PC-9 (cell line): ENCODE results near the gene PPP1R9A. TPM values are rescaled to one million over a fixed set of nuclear protein-coding genes. Genes with fewer than 3 reads are reported as not detected.

Experiments used
- BruUV-seq: library from RNA; stranded (reverse); fragments of 400-500 nt; replicated peaks from 2 replicates; lab custom pipeline; 2021; lab: Mats Ljungman, UMichigan
- CTCF ChIA-PET: fragments of 300-600 bp; sonication (Branson Sonifier 250); formaldehyde crosslinking; loops from one replicate; lab custom pipeline; 2022; ENCODE audit warnings: antibody characterized with exemption; lab: Charles Lee
- POLR2A ChIA-PET: fragments of 300-600 bp; sonication (Branson Sonifier 250); formaldehyde crosslinking; loops from one replicate; lab custom pipeline; 2022; ENCODE audit warnings: antibody characterized with exemption; ENCODE audit not compliant: unreplicated experiment; lab: Charles Lee
- DNase-seq, 2 experiments: peaks; one replicate each; pipeline versions ENCODE4 v3.0.0 to v3.0.0-alpha.2; 2015 to 2022; ENCODE audit warnings: mixed read lengths in 1 of 2
- H2AFZ ChIP-seq: fragments of 200-600 bp; sonication (generic); 2 replicates; pipeline ENCODE4 v1.8.1; 2017; ENCODE audit warnings: antibody characterized with exemption
- H3F3A ChIP-seq: fragments of 200-600 bp; sonication (generic); 2 replicates; pipeline ENCODE4 v1.8.1; 2017; ENCODE audit warnings: antibody characterized with exemption, mild to moderate bottlenecking, low read depth; ENCODE audit not compliant: insufficient read depth
- H3K27ac ChIP-seq: fragments of 200-600 bp; sonication (generic); 2 replicates; pipeline ENCODE4 v1.6.1; 2016; ENCODE audit warnings: mixed run types
- H3K27me3 ChIP-seq: fragments of 200-600 bp; sonication (generic); 2 replicates; pipeline ENCODE4 v1.6.1; 2016; ENCODE audit warnings: low read depth, mixed run types; ENCODE audit not compliant: insufficient read depth
- H3K36me3 ChIP-seq: fragments of 200-600 bp; sonication (generic); 2 replicates; pipeline ENCODE4 v1.6.1; 2016; ENCODE audit warnings: low read depth, mixed run types
- H3K4me1 ChIP-seq: fragments of 200-600 bp; sonication (generic); replicated peaks from 2 replicates; pipeline ENCODE4 v1.6.1; 2016; ENCODE audit warnings: mixed run types; ENCODE audit not compliant: insufficient read depth
- H3K4me2 ChIP-seq: fragments of 200-600 bp; sonication (generic); 2 replicates; pipeline ENCODE4 v1.6.1; 2017; ENCODE audit warnings: mixed run types
- H3K4me3 ChIP-seq: fragments of 200-600 bp; sonication (generic); 2 replicates; pipeline ENCODE4 v1.6.1; 2016; ENCODE audit warnings: mixed run types
- H3K79me2 ChIP-seq: fragments of 200-600 bp; sonication (generic); 2 replicates; pipeline ENCODE4 v1.6.1; 2017; ENCODE audit warnings: low read depth, mixed run types
- H3K9me2 ChIP-seq: fragments of 200-600 bp; sonication (generic); 2 replicates; pipeline ENCODE4 v1.8.1; 2017; ENCODE audit warnings: mild to moderate bottlenecking; ENCODE audit not compliant: insufficient read depth
- H3K9me3 ChIP-seq: fragments of 200-600 bp; sonication (generic); 2 replicates; pipeline ENCODE4 v1.8.1; 2016; ENCODE audit warnings: low read depth; ENCODE audit not compliant: insufficient read depth
- H4K20me1 ChIP-seq: fragments of 200-600 bp; sonication (generic); 2 replicates; pipeline ENCODE4 v1.8.1; 2017; ENCODE audit not compliant: insufficient read depth
- EZH2 ChIP-seq: fragments of 200-600 bp; sonication (generic); IDR thresholded peaks from 2 replicates; pipeline ENCODE4 v1.8.0; 2017; ENCODE audit warnings: antibody characterized with exemption, low read depth
- intact Hi-C: fragments of 100-400 bp; cut with micrococcal nuclease; formaldehyde crosslinking; loops from one replicate; pipeline ENCODE4 v1.10.0; 2022; ENCODE audit not compliant: unreplicated experiment
- total RNA-seq: library from RNA; stranded (reverse); gene quantifications from 2 replicates; pipeline ENCODE4 v1.2.3, GENCODE V29; 2021
- TF ChIP-seq, protein P1 (sequence below): fragments of 200-600 bp; sonication (generic); conservative IDR thresholded peaks from 2 replicates; pipeline ENCODE4 v1.6.1; 2017; ENCODE audit warnings: mixed run types, antibody characterized with exemption, mild to moderate bottlenecking, moderate library complexity

The PPP1R9A gene
- total RNA-seq, 1 experiment from 2014 or later = 11.5 TPM

DNA sequence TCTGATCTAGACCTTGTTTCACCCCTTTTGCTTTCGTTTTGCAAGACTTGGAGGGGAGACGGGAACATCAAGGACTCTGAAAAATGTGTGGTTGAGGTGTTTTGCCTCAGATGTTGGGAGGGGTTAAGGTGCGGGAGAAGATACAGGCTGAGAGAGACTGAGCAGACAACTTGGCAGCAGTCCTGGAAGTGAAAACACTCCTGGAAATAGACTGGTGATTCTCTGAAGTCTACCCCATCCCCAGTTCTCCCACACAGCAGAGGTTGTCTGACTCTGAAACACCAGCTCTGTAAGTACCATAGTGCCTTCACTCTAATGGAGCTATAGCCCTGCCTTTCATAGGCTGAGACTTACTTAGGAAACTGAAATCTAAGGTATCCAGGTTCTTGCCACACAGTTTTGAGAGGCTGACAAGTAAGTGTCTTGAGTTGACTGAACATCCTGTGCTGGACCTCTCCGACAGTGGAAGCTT is 152.5 kb downstream of the PPP1R9A start:
- intact Hi-C loops = no loop called here
- CTCF ChIA-PET = no interaction called here
- no peak overlapping the region for H2AFZ ChIP-seq
- no peaks in the 10 kb centered on the region for H3K79me2 ChIP-seq
- no peaks in the 10 kb centered on the region for H3K36me3 ChIP-seq
- no peak overlapping the region for H3K4me2 ChIP-seq
- no peak for DNase-seq
- no peaks in the 10 kb centered on the region for H3K9me3 ChIP-seq
- H3K4me3 ChIP-seq = no peak overlapping the region
- no peak for TF ChIP-seq EZH2
- TF ChIP-seq, protein P1, sequence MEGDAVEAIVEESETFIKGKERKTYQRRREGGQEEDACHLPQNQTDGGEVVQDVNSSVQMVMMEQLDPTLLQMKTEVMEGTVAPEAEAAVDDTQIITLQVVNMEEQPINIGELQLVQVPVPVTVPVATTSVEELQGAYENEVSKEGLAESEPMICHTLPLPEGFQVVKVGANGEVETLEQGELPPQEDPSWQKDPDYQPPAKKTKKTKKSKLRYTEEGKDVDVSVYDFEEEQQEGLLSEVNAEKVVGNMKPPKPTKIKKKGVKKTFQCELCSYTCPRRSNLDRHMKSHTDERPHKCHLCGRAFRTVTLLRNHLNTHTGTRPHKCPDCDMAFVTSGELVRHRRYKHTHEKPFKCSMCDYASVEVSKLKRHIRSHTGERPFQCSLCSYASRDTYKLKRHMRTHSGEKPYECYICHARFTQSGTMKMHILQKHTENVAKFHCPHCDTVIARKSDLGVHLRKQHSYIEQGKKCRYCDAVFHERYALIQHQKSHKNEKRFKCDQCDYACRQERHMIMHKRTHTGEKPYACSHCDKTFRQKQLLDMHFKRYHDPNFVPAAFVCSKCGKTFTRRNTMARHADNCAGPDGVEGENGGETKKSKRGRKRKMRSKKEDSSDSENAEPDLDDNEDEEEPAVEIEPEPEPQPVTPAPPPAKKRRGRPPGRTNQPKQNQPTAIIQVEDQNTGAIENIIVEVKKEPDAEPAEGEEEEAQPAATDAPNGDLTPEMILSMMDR = no peak
- no peak overlapping the region for H3K27ac ChIP-seq
- BruUV-seq = no TSS peak
- H4K20me1 ChIP-seq = no peaks in the 10 kb centered on the region
- H3K9me2 ChIP-seq = no peaks in the 10 kb centered on the region
- H3F3A ChIP-seq = no peaks in the 10 kb centered on the region
- no peaks in the 10 kb centered on the region for H3K4me1 ChIP-seq
- POLR2A ChIA-PET = no interaction called here
- no peaks in the 10 kb centered on the region for H3K27me3 ChIP-seq

DNA sequence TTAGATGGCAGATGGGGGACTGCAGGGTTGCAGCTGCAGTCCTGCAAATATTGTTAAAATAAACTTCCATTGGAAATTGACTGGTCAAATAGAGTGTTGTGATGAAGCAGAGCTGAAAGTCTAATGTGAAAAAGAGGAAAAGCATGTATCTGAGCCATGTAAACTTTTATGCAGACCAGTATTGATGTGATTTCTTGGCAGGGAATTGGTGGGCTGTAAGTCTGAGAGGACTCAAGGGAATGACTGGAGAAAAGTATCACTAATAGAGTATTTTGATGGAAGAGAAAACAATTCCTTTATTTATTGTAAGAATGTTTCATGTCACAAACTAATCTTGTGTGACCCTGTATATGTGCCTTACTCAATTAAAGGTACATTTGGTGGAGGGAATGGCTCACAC is 155.5 kb downstream of the PPP1R9A start:
- DNase-seq = no peak
- no peak overlapping the region for H2AFZ ChIP-seq
- H3K4me3 ChIP-seq = no peak overlapping the region
- CTCF ChIA-PET = no interaction called here
- POLR2A ChIA-PET = no interaction called here
- H3K4me2 ChIP-seq = no peak overlapping the region
- H3K36me3 ChIP-seq = no peaks in the 10 kb centered on the region
- H4K20me1 ChIP-seq = no peaks in the 10 kb centered on the region
- no peaks in the 10 kb centered on the region for H3K27me3 ChIP-seq
- no peaks in the 10 kb centered on the region for H3K4me1 ChIP-seq
- H3K9me3 ChIP-seq = no peaks in the 10 kb centered on the region
- no peak for TF ChIP-seq EZH2
- TF ChIP-seq, protein P1 = no peak
- intact Hi-C loops = no loop called here
- BruUV-seq = no TSS peak
- no peaks in the 10 kb centered on the region for H3K79me2 ChIP-seq
- no peaks in the 10 kb centered on the region for H3F3A ChIP-seq
- no peak overlapping the region for H3K27ac ChIP-seq
- no peaks in the 10 kb centered on the region for H3K9me2 ChIP-seq

DNA sequence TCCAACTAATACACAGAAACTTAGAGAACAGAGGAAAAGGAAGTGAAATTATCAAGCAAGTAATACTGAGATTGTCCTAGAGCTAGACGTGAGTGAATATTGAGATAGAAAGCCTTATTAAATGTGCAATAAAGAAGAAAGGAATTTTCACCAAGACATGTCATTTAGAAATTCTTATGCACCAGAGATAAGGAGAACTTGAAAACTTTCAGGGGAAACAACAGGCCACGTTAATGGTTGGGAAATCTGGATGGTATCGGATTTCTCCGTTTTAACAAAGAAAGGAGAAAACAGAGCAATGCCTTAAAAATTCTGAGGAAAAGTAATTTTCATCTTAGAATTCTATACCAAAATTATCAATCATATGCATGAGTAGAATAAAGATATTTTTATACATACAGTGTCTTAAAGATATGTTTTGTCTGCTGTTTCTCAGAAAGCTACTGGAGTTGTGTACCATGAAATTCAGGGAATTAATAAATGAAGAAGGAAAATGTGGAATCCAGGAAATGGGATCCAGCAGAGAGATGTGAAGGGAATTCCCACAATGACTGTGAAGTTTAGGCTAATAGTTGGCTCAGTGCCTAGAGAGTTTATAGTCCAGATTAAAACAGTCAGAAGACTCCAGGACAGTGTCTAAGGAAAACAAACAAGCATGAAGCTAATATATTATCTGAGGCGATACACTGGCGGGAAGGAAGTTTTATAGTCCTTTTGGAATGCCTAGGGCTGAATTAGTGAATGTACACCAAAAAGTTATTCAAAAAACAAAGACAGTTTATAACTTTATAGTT is 159.5 kb downstream of the PPP1R9A start:
- H3K27ac ChIP-seq = no peak overlapping the region
- POLR2A ChIA-PET = no interaction called here
- intact Hi-C loops = no loop called here
- BruUV-seq = no TSS peak
- no peak overlapping the region for H3K4me3 ChIP-seq
- H3K4me2 ChIP-seq = no peak overlapping the region
- H2AFZ ChIP-seq = no peak overlapping the region
- no peaks in the 10 kb centered on the region for H3K4me1 ChIP-seq
- H3K27me3 ChIP-seq = no peaks in the 10 kb centered on the region
- TF ChIP-seq, protein P1 = no peak
- no peak for TF ChIP-seq EZH2
- H3K9me3 ChIP-seq = no peaks in the 10 kb centered on the region
- no peaks in the 10 kb centered on the region for H3K9me2 ChIP-seq
- DNase-seq = no peak
- H3K36me3 ChIP-seq = no peaks in the 10 kb centered on the region
- H3K79me2 ChIP-seq = no peaks in the 10 kb centered on the region
- peaks cover 3% of the 10 kb centered on the region; the same call in 1 of the 2 replicates for H4K20me1 ChIP-seq
- CTCF ChIA-PET = no interaction called here
- no peaks in the 10 kb centered on the region for H3F3A ChIP-seq
